Endothelial cell of umbilical vein (primary cell): Measurements from ENCODE around the gene ZC3H18. TPM values are rescaled to one million over a fixed set of nuclear protein-coding genes. Genes with fewer than 3 reads are reported as not detected.

ENCODE experiments used
- BruUV-seq: library from RNA; stranded (reverse); fragments of 400-500 nt; replicated peaks from 2 replicates; lab custom pipeline; 2021; lab: Mats Ljungman, UMichigan
- CTCF ChIA-PET: fragments of 300-600, 350-600 bp; sonication (Branson Sonifier 250); formaldehyde crosslinking; loops from one replicate; lab custom pipeline; 2021; ENCODE audit warnings: antibody characterized with exemption, inconsistent platforms; lab: Charles Lee
- POLR2A ChIA-PET: fragments of 300-600, 350-600 bp; sonication (Branson Sonifier 250); formaldehyde crosslinking; loops from one replicate; lab custom pipeline; 2021; ENCODE audit warnings: antibody characterized with exemption, inconsistent platforms; lab: Charles Lee
- DNase-seq: peaks from one replicate; pipeline ENCODE4 v3.0.0-alpha.2; 2011; ENCODE audit warnings: low read depth, low spot score
- FAIRE-seq: peaks from 2 replicates; lab custom pipeline; 2011; peaks lifted over from hg19 to GRCh38; lab: Jason Lieb, UNC
- H2AFZ ChIP-seq: 2 replicates; pipeline ENCODE4 v1.6.0; 2012; ENCODE audit warnings: low read depth, low read length, control low read depth, inconsistent platforms
- H3K27ac ChIP-seq: 2 replicates; pipeline ENCODE4 v1.5.1; 2011; ENCODE audit warnings: low read depth, mild to moderate bottlenecking, control low read depth, low read length, moderate library complexity; ENCODE audit not compliant: insufficient read depth
- H3K27me3 ChIP-seq, 2 experiments: 2 replicates each; pipeline versions ENCODE4 v1.6.0 to v1.6.1; 2011; ENCODE audit warnings: low read length in 2 of 2, mixed read lengths in 1 of 2; ENCODE audit not compliant: control insufficient read depth in 2 of 2, insufficient read depth in 2 of 2
- H3K36me3 ChIP-seq, 2 experiments: 2 replicates in 1 of 2; 3 replicates in 1 of 2; pipeline ENCODE4 v1.5.1; 2011; ENCODE audit warnings: low read length in 2 of 2, mild to moderate bottlenecking in 1 of 2, moderate library complexity in 1 of 2; ENCODE audit not compliant: control insufficient read depth in 2 of 2, insufficient read depth in 2 of 2; ENCODE audit errors: extremely low read depth in 1 of 2
- H3K4me1 ChIP-seq: 3 replicates; pipeline ENCODE4 v1.5.1; 2011; ENCODE audit warnings: mild to moderate bottlenecking, low read length; ENCODE audit not compliant: control insufficient read depth, insufficient read depth; ENCODE audit errors: extremely low read depth
- H3K4me2 ChIP-seq: 2 replicates; pipeline ENCODE4 v1.6.1; 2011; ENCODE audit warnings: low read length, control low read depth, mixed read lengths; ENCODE audit not compliant: insufficient read depth
- H3K4me3 ChIP-seq, 3 experiments: fragments of 200-600 bp in 1 of 3; sonication (generic), shearing (Covaris generic) in 1 of 3; replicated peaks in 1 of 3; 2 replicates each; pipeline ENCODE4 v1.5.1; 2011 to 2016; ENCODE audit warnings: control low read depth in 3 of 3, low read length in 3 of 3, mild to moderate bottlenecking in 2 of 3, inconsistent platforms in 1 of 3, low read depth in 1 of 3, moderate library complexity in 1 of 3; ENCODE audit not compliant: insufficient read depth in 1 of 3
- H3K79me2 ChIP-seq: 2 replicates; pipeline ENCODE4 v1.6.0; 2012; ENCODE audit warnings: low read length, inconsistent platforms; ENCODE audit not compliant: control insufficient read depth, insufficient read depth
- H3K9ac ChIP-seq: replicated peaks from 2 replicates; pipeline ENCODE3; 2011; ENCODE audit warnings: low read length, control low read depth; ENCODE audit not compliant: insufficient read depth; ENCODE audit errors: extremely low read depth
- H3K9me1 ChIP-seq: replicated peaks from 3 replicates; pipeline ENCODE4 v1.6.0; 2011; ENCODE audit warnings: mild to moderate bottlenecking, low read length; ENCODE audit not compliant: control insufficient read depth, insufficient read depth; ENCODE audit errors: extremely low read depth
- H3K9me3 ChIP-seq: replicated peaks from 2 replicates; pipeline ENCODE4 v1.5.1; 2012; ENCODE audit warnings: low read length, inconsistent platforms; ENCODE audit not compliant: control insufficient read depth, insufficient read depth
- H4K20me1 ChIP-seq: replicated peaks from 2 replicates; pipeline ENCODE3; 2011; ENCODE audit warnings: mild to moderate bottlenecking, low read length; ENCODE audit not compliant: control insufficient read depth, insufficient read depth; ENCODE audit errors: extremely low read depth
- CTCF ChIP-seq, 2 donors: IDR thresholded peaks; 1 replicate in 1 of 2; 2 replicates in 1 of 2; pipeline ENCODE4 v1.5.1; 2011; ENCODE audit warnings: low read length in 2 of 2, mild to moderate bottlenecking in 2 of 2, moderate library complexity in 2 of 2, control low read depth in 1 of 2, inconsistent platforms in 1 of 2, low read depth in 1 of 2; ENCODE audit not compliant: insufficient read depth in 1 of 2; ENCODE audit errors: extremely low read depth in 1 of 2
- EZH2 ChIP-seq: IDR thresholded peaks from 2 replicates; pipeline ENCODE4 v1.6.1; 2012; ENCODE audit warnings: borderline replicate concordance, low read depth, mild to moderate bottlenecking, moderate library complexity, low read length, inconsistent platforms; ENCODE audit not compliant: severe bottlenecking
- FOS ChIP-seq: IDR thresholded peaks from 2 replicates; pipeline ENCODE4 v1.6.1; 2011; ENCODE audit warnings: mild to moderate bottlenecking, low read length, moderate library complexity, borderline replicate concordance; ENCODE audit not compliant: insufficient read depth
- GATA2 ChIP-seq: IDR thresholded peaks from 2 replicates; pipeline ENCODE4 v1.7.0; 2011; ENCODE audit warnings: low read depth, mild to moderate bottlenecking, moderate library complexity, mixed read lengths, low read length; ENCODE audit not compliant: insufficient read length, insufficient read depth
- JUN ChIP-seq: IDR thresholded peaks from 2 replicates; pipeline ENCODE4 v1.6.1; 2011; ENCODE audit warnings: borderline replicate concordance, low read depth; ENCODE audit not compliant: insufficient read length, insufficient read depth
- MAX ChIP-seq: IDR thresholded peaks from 2 replicates; pipeline ENCODE4 v1.6.1; 2011; ENCODE audit not compliant: insufficient read depth, insufficient read length
- MYC ChIP-seq: IDR thresholded peaks from one replicate; pipeline ENCODE4 v1.6.1; 2011; ENCODE audit warnings: mild to moderate bottlenecking, low read depth, low read length
- POLR2A ChIP-seq: IDR thresholded peaks from 2 replicates; pipeline ENCODE4 v1.6.1; 2012; ENCODE audit warnings: low read depth, mild to moderate bottlenecking, control low read depth, low read length
- POLR2AphosphoS5 ChIP-seq: IDR thresholded peaks from 2 replicates; pipeline ENCODE4 v1.6.1; 2012; ENCODE audit warnings: low read depth, mild to moderate bottlenecking, control low read depth, low read length, moderate library complexity; ENCODE audit not compliant: insufficient read depth
- dilution Hi-C: fragments of 300-500 bp; cut with MboI; formaldehyde crosslinking; loops from one replicate; pipeline ENCODE4 v1.15.0; 2019; ENCODE audit warnings: low sequenced_read_pairs; ENCODE audit not compliant: extremely low pct_ligation_motif_present
- intact Hi-C: fragments of 100-400 bp; cut with micrococcal nuclease; formaldehyde crosslinking; loops from one replicate; pipeline ENCODE4 v1.10.0; 2022
- polyA plus RNA-seq, 4 experiments: library from polyadenylated mRNA; depleted of rRNA in 3 of 4; stranded (reverse) in 3 of 4; unstranded in 1 of 4; fragments of >200 nt; gene quantifications; 2 replicates each; pipeline versions ENCODE4 v1.2.1 to v1.2.3, GENCODE V29; 2011 to 2012; ENCODE audit warnings: missing spikeins in 1 of 4
- total RNA-seq: library from RNA; stranded (reverse); gene quantifications from 2 replicates; pipeline ENCODE4 v1.2.3, GENCODE V29; 2021

Gene ZC3H18
- total and polyA plus RNA-seq, 2 donors (not counting 3 experiments of a cell fraction or from before 2014, with no cell fraction given): 12.1 to 52.8 TPM

- TF ChIP-seq EZH2: no peak
- no peak for TF ChIP-seq FOS
- TF ChIP-seq MYC: no peak
- no peak for TF ChIP-seq GATA2
- TF ChIP-seq CTCF (IDR thresholded peaks at IDR 0.05; ENCODE audit: extremely low read depth in 1 of 2, insufficient read depth in 1 of 2, low read depth in 1 of 2, low read length in 2 of 2): no peak
- no peak for TF ChIP-seq MAX
- no peak for TF ChIP-seq POLR2AphosphoS5
- no peak for TF ChIP-seq JUN
- no peak for TF ChIP-seq POLR2A
- H3K4me1 ChIP-seq: peaks cover 4% of the 10 kb centered on the region
- H3K79me2 ChIP-seq: no peaks in the 10 kb centered on the region
- no peak overlapping the region for H3K9ac ChIP-seq
- no peak overlapping the region for H3K4me2 ChIP-seq
- ChIA-PET CTCF (no interaction called here), POLR2A (no interaction called here)
- H3K9me1 ChIP-seq: no peaks in the 10 kb centered on the region
- no peak overlapping the region for H3K4me3 ChIP-seq
- no TSS peak for BruUV-seq
- H3K9me3 ChIP-seq: no peaks in the 10 kb centered on the region
- H4K20me1 ChIP-seq: no peaks in the 10 kb centered on the region
- H3K27ac ChIP-seq: no peak overlapping the region
- peaks cover 0 to under 1% of the 10 kb centered on the region in 2 experiments for H3K27me3 ChIP-seq
- dilution Hi-C loops: no loop called here
- H3K36me3 ChIP-seq: no peaks in the 10 kb centered on the region
- DNase-seq: no peak
- H2AFZ ChIP-seq: no peak overlapping the region
- intact Hi-C loops: no loop called here
- no peak for FAIRE-seq
Measured at GRCh38 chr16:88645455-88645854, 75.3 kb downstream of the ZC3H18 start.
